ENCODE data around the gene NANP. TPM values are rescaled to one million over a fixed set of nuclear protein-coding genes. Genes with fewer than 3 reads are reported as not detected.

Gene NANP
- total and polyA plus RNA-seq, 9 of the 15 experiments (the other 6 are each of a cell fraction or from before 2014, with no cell fraction given) = 5.4 to 8.4 (median 6.9) TPM

DNA sequence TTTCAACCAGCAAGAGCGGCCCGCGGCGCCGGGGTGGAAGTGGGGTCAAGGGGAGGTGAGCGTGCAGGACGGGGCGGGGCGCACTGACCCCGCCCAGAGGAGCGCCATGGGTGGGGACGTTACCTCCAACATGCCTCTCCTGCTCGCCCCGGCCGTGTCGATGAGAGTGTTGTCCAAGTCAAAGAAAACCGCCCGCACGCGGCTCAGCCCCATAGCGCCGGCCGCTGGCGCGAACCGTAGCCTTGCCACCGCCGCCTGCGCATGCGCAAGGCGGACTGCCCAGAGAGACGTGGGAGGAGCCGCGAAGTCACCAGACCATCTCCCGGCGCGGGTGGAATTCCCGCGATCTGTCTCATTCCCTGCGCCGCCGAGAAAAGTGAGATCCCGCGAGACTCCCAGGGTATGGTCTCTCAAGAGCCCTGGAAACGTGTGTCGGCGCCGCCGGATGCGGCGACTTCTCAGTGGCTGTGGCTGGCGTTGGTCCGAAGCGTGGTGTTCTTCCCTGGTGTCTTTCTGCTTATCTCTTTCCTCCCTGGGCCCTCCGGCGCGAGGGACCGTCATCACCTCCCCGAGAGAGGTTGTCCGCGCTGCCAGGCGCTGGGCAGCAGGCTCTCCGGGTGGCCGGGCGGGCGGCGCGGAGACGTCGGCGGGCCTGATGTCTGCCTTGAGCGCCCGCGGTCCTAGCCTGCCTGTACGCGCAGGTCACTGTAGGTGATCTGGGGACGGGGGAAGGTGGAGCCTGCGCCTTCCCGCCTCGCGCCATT lies at the start of gene NANP (continued):
- TF ChIP-seq GATA2 (CRISPR knock-in tag; IDR thresholded peaks at IDR 0.05) (no peak), TAL1 (IDR thresholded peaks at IDR 0.05) (no peak), HDAC6 (IDR thresholded peaks at IDR 0.05; ENCODE audit: low read depth, low read length) (no peak), NEUROD1 (IDR thresholded peaks at IDR 0.05; ENCODE audit: borderline replicate concordance, low read depth, low read length, partially characterized antibody) (no peak), HIVEP1 (CRISPR knock-in tag; IDR thresholded peaks at IDR 0.05) (no peak), RUNX1 (IDR thresholded peaks at IDR 0.05; ENCODE audit: low read depth) (no peak), ZNF121 (CRISPR knock-in tag; conservative IDR thresholded peaks at IDR 0.05) (no peak), EP300 (IDR thresholded peaks at IDR 0.05; ENCODE audit: low read length) (no peak), MYC (IDR thresholded peaks at IDR 0.05; ENCODE audit: low read depth, low read length) (peak; percentile 81), MYC (CRISPR knock-in tag; IDR thresholded peaks at IDR 0.05; ENCODE audit: borderline replicate concordance, low read depth) (peak; percentile 52; the same call in 1 of the 2 replicates), ZKSCAN3 (CRISPR knock-in tag; IDR thresholded peaks at IDR 0.05) (no peak), DMBX1 (CRISPR knock-in tag; IDR thresholded peaks at IDR 0.05; ENCODE audit: borderline replicate concordance) (no peak), SMARCE1 (IDR thresholded peaks at IDR 0.05) (no peak), ZC3H11A (IDR thresholded peaks at IDR 0.05; ENCODE audit: low read depth, low read length) (no peak), ZNF408 (CRISPR knock-in tag; IDR thresholded peaks at IDR 0.05; ENCODE audit: low read depth) (no peak), CREBBP (IDR thresholded peaks at IDR 0.05; ENCODE audit: low read depth, low read length) (no peak)
- TF ChIP-seq, protein P1, sequence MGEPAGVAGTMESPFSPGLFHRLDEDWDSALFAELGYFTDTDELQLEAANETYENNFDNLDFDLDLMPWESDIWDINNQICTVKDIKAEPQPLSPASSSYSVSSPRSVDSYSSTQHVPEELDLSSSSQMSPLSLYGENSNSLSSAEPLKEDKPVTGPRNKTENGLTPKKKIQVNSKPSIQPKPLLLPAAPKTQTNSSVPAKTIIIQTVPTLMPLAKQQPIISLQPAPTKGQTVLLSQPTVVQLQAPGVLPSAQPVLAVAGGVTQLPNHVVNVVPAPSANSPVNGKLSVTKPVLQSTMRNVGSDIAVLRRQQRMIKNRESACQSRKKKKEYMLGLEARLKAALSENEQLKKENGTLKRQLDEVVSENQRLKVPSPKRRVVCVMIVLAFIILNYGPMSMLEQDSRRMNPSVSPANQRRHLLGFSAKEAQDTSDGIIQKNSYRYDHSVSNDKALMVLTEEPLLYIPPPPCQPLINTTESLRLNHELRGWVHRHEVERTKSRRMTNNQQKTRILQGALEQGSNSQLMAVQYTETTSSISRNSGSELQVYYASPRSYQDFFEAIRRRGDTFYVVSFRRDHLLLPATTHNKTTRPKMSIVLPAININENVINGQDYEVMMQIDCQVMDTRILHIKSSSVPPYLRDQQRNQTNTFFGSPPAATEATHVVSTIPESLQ (CRISPR knock-in tag; IDR thresholded peaks at IDR 0.05) = no peak
- TF ChIP-seq, protein P2, sequence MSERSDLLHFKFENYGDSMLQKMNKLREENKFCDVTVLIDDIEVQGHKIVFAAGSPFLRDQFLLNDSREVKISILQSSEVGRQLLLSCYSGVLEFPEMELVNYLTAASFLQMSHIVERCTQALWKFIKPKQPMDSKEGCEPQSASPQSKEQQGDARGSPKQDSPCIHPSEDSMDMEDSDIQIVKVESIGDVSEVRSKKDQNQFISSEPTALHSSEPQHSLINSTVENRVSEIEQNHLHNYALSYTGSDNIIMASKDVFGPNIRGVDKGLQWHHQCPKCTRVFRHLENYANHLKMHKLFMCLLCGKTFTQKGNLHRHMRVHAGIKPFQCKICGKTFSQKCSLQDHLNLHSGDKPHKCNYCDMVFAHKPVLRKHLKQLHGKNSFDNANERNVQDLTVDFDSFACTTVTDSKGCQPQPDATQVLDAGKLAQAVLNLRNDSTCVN (CRISPR knock-in tag; IDR thresholded peaks at IDR 0.05) = no peak
- TF ChIP-seq, protein P3, sequence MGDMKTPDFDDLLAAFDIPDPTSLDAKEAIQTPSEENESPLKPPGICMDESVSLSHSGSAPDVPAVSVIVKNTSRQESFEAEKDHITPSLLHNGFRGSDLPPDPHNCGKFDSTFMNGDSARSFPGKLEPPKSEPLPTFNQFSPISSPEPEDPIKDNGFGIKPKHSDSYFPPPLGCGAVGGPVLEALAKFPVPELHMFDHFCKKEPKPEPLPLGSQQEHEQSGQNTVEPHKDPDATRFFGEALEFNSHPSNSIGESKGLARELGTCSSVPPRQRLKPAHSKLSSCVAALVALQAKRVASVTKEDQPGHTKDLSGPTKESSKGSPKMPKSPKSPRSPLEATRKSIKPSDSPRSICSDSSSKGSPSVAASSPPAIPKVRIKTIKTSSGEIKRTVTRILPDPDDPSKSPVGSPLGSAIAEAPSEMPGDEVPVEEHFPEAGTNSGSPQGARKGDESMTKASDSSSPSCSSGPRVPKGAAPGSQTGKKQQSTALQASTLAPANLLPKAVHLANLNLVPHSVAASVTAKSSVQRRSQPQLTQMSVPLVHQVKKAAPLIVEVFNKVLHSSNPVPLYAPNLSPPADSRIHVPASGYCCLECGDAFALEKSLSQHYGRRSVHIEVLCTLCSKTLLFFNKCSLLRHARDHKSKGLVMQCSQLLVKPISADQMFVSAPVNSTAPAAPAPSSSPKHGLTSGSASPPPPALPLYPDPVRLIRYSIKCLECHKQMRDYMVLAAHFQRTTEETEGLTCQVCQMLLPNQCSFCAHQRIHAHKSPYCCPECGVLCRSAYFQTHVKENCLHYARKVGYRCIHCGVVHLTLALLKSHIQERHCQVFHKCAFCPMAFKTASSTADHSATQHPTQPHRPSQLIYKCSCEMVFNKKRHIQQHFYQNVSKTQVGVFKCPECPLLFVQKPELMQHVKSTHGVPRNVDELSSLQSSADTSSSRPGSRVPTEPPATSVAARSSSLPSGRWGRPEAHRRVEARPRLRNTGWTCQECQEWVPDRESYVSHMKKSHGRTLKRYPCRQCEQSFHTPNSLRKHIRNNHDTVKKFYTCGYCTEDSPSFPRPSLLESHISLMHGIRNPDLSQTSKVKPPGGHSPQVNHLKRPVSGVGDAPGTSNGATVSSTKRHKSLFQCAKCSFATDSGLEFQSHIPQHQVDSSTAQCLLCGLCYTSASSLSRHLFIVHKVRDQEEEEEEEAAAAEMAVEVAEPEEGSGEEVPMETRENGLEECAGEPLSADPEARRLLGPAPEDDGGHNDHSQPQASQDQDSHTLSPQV (IDR thresholded peaks at IDR 0.05) = no peak; the same call in 1 of the 2 replicates
- TF ChIP-seq, protein P4, sequence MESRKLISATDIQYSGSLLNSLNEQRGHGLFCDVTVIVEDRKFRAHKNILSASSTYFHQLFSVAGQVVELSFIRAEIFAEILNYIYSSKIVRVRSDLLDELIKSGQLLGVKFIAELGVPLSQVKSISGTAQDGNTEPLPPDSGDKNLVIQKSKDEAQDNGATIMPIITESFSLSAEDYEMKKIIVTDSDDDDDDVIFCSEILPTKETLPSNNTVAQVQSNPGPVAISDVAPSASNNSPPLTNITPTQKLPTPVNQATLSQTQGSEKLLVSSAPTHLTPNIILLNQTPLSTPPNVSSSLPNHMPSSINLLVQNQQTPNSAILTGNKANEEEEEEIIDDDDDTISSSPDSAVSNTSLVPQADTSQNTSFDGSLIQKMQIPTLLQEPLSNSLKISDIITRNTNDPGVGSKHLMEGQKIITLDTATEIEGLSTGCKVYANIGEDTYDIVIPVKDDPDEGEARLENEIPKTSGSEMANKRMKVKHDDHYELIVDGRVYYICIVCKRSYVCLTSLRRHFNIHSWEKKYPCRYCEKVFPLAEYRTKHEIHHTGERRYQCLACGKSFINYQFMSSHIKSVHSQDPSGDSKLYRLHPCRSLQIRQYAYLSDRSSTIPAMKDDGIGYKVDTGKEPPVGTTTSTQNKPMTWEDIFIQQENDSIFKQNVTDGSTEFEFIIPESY (CRISPR knock-in tag; IDR thresholded peaks at IDR 0.05) = no peak
